Thyroid gland (tissue), 4 donors: ENCODE measurements around the gene UST.

Experiments
- CTCF ChIP-seq, 6 experiments: fragments of 200-600 bp in 3 of 6; fragments of 450-650 bp in 3 of 6; sonication (generic) in 3 of 6; IDR thresholded peaks; one replicate each; pipeline ENCODE4 v1.5.1; 2016 to 2019; ENCODE audit warnings: antibody characterized with exemption in 6 of 6, mild to moderate bottlenecking in 2 of 6, inconsistent platforms in 1 of 6, moderate library complexity in 1 of 6
- POLR2A ChIP-seq, 2 donors: fragments of 450-650 bp; IDR thresholded peaks; one replicate each; pipeline ENCODE4 v1.6.1; 2017; ENCODE audit warnings: antibody characterized with exemption in 2 of 2, mild to moderate bottlenecking in 2 of 2, moderate library complexity in 1 of 2

- TF ChIP-seq CTCF (IDR thresholded peaks at IDR 0.05) (no peak), POLR2A (IDR thresholded peaks at IDR 0.05) (no peak)
Measured at GRCh38 chr6:148845464-148845863, 98.6 kb downstream of the UST start.
